AG04449 (cell line): Measurements from ENCODE around the gene DVL1.

Experiments used
- CTCF ChIA-PET: fragments of 350-600 bp; formaldehyde crosslinking; extraction: SDS; loops from one replicate; lab custom pipeline; 2021; ENCODE audit warnings: antibody characterized with exemption; lab: Yijun Ruan, JAX
- POLR2A ChIA-PET: fragments of 400-600, 350-600 bp; formaldehyde crosslinking; extraction: SDS; loops from one replicate; lab custom pipeline; 2020; ENCODE audit warnings: antibody characterized with exemption, inconsistent platforms; lab: Yijun Ruan, JAX
- DNase-seq: peaks from one replicate; pipeline ENCODE4 v3.0.0-alpha.2; 2010; ENCODE audit warnings: low read depth, low spot score
- H3K4me3 ChIP-seq: 2 replicates; pipeline ENCODE4 v1.5.1; 2011; ENCODE audit warnings: low read depth, mild to moderate bottlenecking, control low read depth, low read length
- TF ChIP-seq, protein P1 (sequence below): IDR thresholded peaks from one replicate; pipeline ENCODE4 v1.5.1; 2011; ENCODE audit warnings: mild to moderate bottlenecking, moderate library complexity, low read length, control low read depth, inconsistent platforms; ENCODE audit not compliant: insufficient read depth; ENCODE audit errors: missing control alignments

DVL1 gene

DNA sequence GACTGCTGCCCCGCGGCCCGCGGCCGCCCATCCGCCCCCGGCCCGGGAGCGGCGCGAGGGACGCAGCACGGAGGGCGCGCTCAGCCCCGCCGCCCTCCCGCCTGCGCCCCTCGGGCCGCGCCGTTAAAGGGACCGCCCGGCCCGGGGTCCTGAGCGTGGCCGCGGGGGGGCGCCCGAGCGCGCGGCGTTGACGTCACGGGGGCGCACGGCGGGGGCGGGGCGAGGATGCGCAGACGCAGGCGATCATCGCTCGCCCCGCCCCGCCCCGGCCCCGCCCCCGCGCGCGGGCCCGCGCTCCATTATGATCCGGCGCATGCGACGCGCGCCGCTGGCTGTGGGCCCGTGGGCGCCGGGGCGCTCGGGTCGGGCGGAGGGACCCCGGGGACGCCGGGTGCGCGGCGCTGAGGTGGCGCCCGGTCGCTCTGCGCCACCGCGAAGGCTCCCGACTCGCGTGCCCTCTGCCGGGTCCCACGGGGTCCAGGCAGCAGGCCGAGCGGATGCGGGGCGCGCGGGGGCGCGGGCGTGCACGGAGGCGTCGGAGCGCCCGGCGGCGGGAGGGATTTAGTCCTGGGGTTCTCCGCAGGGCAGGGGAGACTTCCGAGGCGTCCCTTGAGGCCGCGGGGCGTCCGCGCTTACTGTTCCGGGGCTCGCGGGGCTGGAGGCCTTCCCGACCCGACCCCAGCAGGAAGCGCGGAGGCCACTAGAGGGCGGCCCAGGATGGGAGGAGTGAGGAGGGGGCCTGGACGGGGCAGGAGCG lies at the start of gene DVL1:
Gene DVL1 (minus strand): TSS at position 163 of the 757 bp plus-strand sequence. CDS start 353 bp downstream, outside the sequence.
- peak within 1 kb of the TSS; percentile 75 for H3K4me3 ChIP-seq
- TF ChIP-seq, protein P1, sequence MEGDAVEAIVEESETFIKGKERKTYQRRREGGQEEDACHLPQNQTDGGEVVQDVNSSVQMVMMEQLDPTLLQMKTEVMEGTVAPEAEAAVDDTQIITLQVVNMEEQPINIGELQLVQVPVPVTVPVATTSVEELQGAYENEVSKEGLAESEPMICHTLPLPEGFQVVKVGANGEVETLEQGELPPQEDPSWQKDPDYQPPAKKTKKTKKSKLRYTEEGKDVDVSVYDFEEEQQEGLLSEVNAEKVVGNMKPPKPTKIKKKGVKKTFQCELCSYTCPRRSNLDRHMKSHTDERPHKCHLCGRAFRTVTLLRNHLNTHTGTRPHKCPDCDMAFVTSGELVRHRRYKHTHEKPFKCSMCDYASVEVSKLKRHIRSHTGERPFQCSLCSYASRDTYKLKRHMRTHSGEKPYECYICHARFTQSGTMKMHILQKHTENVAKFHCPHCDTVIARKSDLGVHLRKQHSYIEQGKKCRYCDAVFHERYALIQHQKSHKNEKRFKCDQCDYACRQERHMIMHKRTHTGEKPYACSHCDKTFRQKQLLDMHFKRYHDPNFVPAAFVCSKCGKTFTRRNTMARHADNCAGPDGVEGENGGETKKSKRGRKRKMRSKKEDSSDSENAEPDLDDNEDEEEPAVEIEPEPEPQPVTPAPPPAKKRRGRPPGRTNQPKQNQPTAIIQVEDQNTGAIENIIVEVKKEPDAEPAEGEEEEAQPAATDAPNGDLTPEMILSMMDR: peak; percentile 71
- POLR2A ChIA-PET: no interaction called here
- no peak for DNase-seq
- CTCF ChIA-PET: interaction anchor here (8.3 kb wide), 1 partner anchor 22 kb away, joined by 138 read pairs; the partner anchor contains the start of gene AURKAIP1

DNA sequence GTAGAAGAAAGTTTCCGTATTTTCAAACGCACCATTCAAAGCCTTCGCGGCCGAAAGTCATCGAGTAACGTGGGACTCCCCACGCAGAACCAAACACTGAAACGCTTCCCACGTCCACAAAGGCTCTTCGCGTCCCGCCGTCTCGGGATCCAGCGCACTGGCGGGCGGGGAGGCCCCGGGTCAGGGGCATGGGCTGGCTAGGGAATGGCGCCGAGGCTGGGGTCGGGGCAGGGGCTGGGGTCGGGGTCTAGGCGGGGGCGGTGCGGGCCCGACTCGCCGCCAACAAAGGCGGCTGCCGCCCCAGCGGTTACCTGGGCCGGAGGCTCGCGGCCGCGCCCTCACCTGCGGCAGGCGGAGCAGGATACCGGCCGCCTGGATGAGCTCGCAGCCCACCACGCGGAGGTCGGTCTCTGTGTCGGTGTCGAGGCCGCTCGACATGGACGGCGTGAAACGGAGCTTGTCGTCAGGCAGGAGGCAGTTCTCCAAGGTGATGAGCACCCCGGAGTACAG lies 49.5 kb upstream of the DVL1 start:
- TF ChIP-seq, protein P1: no peak
- H3K4me3 ChIP-seq: peak overlapping the region; percentile 97
- no peak for DNase-seq
- POLR2A ChIA-PET: interaction anchor here (1.0 to 8.1 kb wide), 8 partner anchors 9 to 101 kb away, joined by 3 to 36 read pairs (median 6); partner anchors contain the start of genes AURKAIP1, MRPL20 and MXRA8
- CTCF ChIA-PET: interaction anchor here (0.7 to 5.9 kb wide), 11 partner anchors 9 to 106 kb away, joined by 3 to 66 read pairs (median 7); partner anchors contain the start of genes AURKAIP1, MRPL20 and MXRA8

DNA sequence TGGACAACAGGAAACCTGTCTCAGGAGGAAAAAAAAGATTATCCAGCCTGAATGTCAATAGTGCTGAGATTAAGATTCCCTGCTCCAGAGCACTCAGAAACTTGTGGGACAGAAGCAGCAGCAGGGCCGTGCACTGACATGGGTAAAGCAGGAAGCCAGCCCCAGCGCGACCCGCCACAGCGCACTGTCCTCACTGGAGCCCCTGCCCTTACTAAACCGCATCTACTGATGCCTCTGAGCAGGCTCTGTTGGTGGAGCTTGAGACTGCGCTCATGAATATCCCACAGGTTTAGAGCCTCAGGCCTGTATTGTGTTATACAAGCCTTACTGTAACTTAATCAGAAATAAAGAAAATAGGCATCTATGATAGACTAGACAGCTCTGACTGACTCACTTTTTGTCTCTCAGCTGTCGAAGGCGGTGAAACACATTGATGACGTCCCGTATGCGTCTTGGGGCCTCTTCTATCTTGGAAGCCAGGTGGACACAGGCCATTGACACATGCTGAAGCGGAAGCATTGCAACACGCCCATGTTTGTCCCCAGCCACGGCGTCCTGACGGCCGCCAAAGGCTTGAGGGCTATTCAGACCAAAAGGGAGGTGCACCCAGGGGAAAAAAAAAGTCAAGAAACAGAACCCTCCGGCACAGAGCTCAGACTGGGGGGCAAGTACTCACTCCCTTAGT lies 48.8 kb upstream of the DVL1 start:
- POLR2A ChIA-PET: interaction anchor here (2.0 to 8.1 kb wide), 2 partner anchors 10 to 22 kb away, joined by 11 to 36 read pairs; partner anchors contain the start of genes AURKAIP1 and MRPL20
- H3K4me3 ChIP-seq: peak overlapping the region; percentile 97
- TF ChIP-seq, protein P1: no peak
- DNase-seq: no peak
- CTCF ChIA-PET: interaction anchor here (1.6 to 5.9 kb wide), 5 partner anchors 10 to 43 kb away, joined by 7 to 66 read pairs (median 18); partner anchors contain the start of gene AURKAIP1

DNA sequence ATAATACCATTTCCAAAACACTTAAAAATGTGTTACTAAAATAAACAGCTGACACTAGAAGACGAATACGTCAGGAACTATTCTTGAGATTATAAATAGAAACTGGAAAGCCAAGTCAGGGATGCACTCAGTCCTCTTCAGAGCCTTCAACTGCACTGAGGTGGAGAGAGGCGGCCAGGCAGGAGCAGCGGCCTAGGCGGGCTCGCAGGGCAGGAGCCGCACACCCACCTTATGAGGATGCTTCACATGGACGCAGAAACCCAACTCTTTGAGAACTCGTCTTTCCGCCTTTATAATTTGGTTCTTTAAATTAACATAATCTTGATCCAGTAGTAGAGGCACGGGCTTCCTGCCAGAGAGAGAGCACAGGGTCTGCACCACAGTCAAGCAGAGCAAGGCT lies 45.9 kb upstream of the DVL1 start:
- CTCF ChIA-PET: interaction anchor here (1.0 kb wide), 1 partner anchor 24 kb away, joined by 3 read pairs; no protein-coding TSS in a partner anchor
- H3K4me3 ChIP-seq: no peak overlapping the region
- POLR2A ChIA-PET: interaction anchor here (8.1 kb wide), 1 partner anchor 20 kb away, joined by 36 read pairs; the partner anchor contains the start of gene AURKAIP1
- TF ChIP-seq, protein P1: no peak
- DNase-seq: no peak

DNA sequence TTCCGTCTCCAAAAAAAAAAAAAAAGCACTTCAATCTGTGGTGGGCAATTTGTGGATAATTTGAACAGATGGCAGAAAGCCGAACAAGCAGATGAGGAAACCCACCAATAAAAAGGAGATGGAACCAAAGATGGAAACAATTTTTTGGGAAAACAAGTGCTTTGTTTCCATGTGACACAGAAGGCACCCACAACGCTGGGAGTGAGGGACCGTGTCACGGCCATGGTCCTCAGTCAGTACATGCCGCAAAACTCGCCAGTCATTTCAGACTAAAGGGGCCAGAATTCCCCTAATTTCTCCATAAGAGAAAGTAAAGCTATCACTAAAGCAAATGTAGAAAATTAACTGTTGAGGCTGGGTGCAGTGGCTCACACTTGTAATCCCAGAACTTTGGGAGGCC lies 44.9 kb upstream of the DVL1 start:
- ChIA-PET POLR2A (interaction anchor here (8.1 kb wide), 1 partner anchor 18 kb away, joined by 36 read pairs; the partner anchor contains the start of gene AURKAIP1), CTCF (no interaction called here)
- TF ChIP-seq, protein P1: no peak
- DNase-seq: no peak
- H3K4me3 ChIP-seq: no peak overlapping the region
